Uterus (tissue), 2 donors: ENCODE measurements around the gene SMPDL3A.

Experiments used
- CTCF ChIP-seq, 4 experiments: fragments of 200-600 bp in 2 of 4; fragments of 450-650 bp in 2 of 4; sonication (generic) in 2 of 4; IDR thresholded peaks; one replicate each; pipeline ENCODE4 v1.5.1; 2016 to 2019; ENCODE audit warnings: antibody characterized with exemption in 4 of 4, mild to moderate bottlenecking in 2 of 4, moderate library complexity in 1 of 4
- POLR2A ChIP-seq, 2 donors: fragments of 450-650 bp; IDR thresholded peaks; one replicate each; pipeline ENCODE4 v1.6.1; 2016; ENCODE audit warnings: antibody characterized with exemption in 2 of 2, mild to moderate bottlenecking in 1 of 2, moderate library complexity in 1 of 2

GRCh38 chr6:122801397-122801796 is 12.3 kb downstream of the SMPDL3A start:
- no peak for TF ChIP-seq CTCF (IDR thresholded peaks at IDR 0.05)
- no peak for TF ChIP-seq POLR2A (IDR thresholded peaks at IDR 0.05)
